H54 (cell line): Measurements from ENCODE around the gene SEC62.
"Not testable (repeated sequence)": the region's sequence is repeated elsewhere in the genome, so short reads cannot be mapped to it uniquely, and the experiment has no call there.

Experiments used
- DNase-seq: peaks from one replicate; pipeline ENCODE4 v3.0.0; 2011; ENCODE audit warnings: low spot score, mixed read lengths; ENCODE audit not compliant: insufficient read length
- FAIRE-seq: peaks from 3 replicates; lab custom pipeline; 2011; peaks lifted over from hg19 to GRCh38; lab: Jason Lieb, UNC
- POLR2A ChIP-seq: IDR thresholded peaks from 2 replicates; pipeline ENCODE4 v1.6.1; 2011; ENCODE audit warnings: low read depth, mild to moderate bottlenecking, low read length

The SEC62 gene

GRCh38 chr3:169990431-169990830 is 23.8 kb downstream of the SEC62 start:
- DNase-seq: no peak
- peak; percentile 48 for FAIRE-seq
- no peak for TF ChIP-seq POLR2A

DNA sequence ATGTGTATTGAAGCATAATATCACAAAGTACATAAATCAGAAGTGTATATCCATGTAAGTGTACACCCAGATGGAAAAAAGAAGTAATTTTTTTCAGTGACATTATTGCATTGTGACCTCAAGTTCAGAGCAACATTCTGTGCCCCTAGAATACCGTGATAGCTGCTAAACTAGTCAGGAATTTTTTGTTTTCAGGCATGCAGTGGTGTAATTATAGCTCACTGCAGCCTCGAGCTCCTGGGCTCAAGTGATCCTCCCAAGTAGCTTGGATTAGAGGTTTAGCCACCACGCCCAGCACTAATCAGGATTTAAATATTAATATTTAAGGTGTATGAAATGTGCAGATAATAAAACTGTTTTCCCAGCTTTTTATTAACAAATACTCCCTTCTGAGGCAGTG is 25.5 kb downstream of the SEC62 start:
- no peak for DNase-seq
- no peak for FAIRE-seq

GRCh38 chr3:169992781-169993180 is 26.2 kb downstream of the SEC62 start:
- DNase-seq (no peak), FAIRE-seq (no peak)
- no peak for TF ChIP-seq POLR2A

More for the DNA sequence above, 25.5 kb downstream of the SEC62 start:
- TF ChIP-seq POLR2A: no peak

DNA sequence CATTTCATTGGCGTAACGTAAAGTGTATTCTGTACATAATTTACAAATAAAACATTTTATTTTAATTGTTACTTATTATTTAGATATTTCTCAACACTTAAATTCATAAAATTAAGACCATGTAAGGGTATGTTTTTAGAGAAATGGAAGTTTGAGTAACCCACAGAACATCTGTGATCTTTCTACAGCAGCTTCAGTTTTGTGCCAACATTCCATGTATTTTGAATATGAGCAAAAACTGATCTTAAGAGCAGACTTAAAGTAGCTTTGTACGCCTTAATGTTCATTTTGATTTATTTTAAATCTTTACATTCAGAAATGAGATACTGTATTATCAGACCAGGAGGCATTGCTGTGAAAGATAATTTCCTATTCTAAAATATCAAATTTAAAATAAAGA is 27.2 kb downstream of the SEC62 start:
- TF ChIP-seq POLR2A: no peak
- no peak for FAIRE-seq
- no peak for DNase-seq

DNA sequence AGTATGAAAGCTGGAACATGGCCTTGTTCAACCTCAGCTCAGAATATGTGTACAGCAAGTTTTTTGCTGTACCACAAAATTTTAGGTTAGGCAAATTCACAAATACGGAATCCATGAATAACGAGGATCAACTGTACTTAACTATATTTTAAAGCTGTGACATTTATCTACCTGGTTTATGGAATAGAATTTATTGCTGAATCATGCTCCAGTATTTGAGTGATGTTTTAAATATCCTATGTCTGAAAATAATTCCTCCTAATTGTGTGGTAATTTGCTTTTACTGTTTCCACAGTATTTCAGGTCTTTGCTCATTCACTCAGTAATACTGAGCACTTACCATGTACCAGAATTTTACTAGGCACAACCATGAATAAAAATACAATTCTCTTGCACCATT is 29.5 kb downstream of the SEC62 start:
- DNase-seq (no peak), FAIRE-seq (no peak)
- TF ChIP-seq POLR2A: no peak

DNA sequence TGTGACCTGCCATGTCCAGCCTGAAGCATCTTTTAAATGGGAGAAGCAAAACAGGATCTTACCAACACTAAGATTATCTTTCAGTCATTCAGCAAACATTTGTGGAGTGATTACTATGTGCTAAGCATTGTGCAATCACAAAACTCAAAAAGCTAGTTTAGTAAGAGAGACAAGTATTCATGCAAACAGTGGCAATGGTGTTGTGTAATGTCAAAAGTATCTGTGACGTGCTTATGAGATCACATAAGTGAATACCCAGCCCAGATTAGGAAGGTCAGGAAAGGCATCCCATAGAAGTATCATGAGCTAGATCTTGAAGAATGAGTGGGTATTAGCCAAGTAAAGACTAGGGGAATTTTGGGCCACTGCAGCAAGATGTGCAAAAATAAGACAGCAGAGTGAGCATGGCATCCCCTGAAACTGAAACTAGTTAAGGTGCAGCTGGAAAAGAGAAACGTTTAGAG is 32.1 kb downstream of the SEC62 start:
- DNase-seq (no peak), FAIRE-seq (peak; percentile 78)
- TF ChIP-seq POLR2A: no peak

DNA sequence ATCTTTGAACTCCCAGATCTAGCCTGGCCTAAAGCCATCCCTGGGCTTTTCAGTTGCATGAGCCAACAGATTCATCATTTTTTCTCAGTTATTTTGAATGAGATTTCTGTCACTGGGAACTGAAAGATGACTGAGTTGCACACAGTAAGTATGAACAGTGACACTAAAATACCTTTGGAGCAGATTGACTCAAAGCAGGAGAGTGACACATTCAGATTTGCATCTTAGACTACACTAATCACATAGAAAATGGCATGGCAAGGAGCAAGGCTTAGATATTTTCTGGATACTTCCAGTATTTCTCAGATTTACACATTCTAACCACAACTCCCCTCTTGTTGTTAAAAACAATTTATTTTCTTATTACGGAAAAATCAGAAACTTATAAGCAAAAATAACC is 32.8 kb downstream of the SEC62 start:
- DNase-seq (no peak), FAIRE-seq (no peak)
- TF ChIP-seq POLR2A: no peak

- no peak for DNase-seq
- no peak for FAIRE-seq
- TF ChIP-seq POLR2A: no peak
Measured at GRCh38 chr3:170000051-170000450, 33.4 kb downstream of the SEC62 start.

DNA sequence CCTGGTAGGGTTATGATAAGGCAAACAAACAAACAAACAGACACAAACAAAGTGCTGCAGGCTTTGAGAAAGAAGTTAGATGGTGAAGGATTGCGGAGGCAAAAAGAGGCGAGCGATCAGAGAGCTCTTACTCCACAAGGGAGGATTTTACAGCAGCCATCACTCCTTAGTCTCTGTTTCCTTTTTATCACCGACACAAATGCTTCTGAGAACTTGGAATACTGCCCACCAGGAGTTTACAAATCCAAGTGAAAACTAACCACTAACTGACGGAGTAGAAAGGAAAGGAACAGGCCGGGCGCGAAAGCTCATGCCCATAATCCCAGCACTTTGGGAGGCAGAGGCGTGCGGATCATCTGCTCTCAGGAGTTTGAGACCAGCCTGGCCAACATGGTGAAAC is 35.6 kb downstream of the SEC62 start:
- DNase-seq (no peak), FAIRE-seq (no peak)
- no peak for TF ChIP-seq POLR2A

- no peak for TF ChIP-seq POLR2A
- FAIRE-seq (no peak), DNase-seq (no peak)
Measured at GRCh38 chr3:170002879-170003278, 36.3 kb downstream of the SEC62 start.

- TF ChIP-seq POLR2A: no peak
- FAIRE-seq (no peak), DNase-seq (no peak)
Measured at GRCh38 chr3:170003881-170004356, 37.3 kb downstream of the SEC62 start.

- FAIRE-seq (no peak), DNase-seq (no peak)
- no peak for TF ChIP-seq POLR2A
Measured at GRCh38 chr3:170007031-170007663, 40.5 kb downstream of the SEC62 start.

GRCh38 chr3:170010498-170010897 is 43.9 kb downstream of the SEC62 start:
- FAIRE-seq (no peak), DNase-seq (no peak)
- TF ChIP-seq POLR2A: no peak

- DNase-seq (no peak), FAIRE-seq (no peak)
- TF ChIP-seq POLR2A: no peak
Measured at GRCh38 chr3:170012683-170013400, 46.2 kb downstream of the SEC62 start.

DNA sequence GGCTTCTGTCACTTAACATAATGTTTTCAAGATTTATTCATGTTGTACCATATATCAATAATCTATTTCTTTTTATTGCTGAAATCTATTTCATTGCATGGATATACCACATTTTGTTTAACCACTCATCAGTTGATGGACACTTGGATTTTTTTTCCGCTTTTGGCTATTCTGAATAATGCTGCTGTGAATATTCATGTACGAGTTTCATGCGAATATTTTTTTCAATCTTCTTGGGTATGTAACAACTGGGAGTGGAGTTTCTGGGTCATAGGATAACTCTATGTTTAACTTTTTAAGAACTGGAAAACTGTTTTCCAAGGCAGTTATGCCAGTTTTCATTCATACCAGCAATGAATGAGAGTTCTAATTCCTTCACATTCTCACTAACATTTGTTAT is 49.5 kb downstream of the SEC62 start:
- FAIRE-seq (no peak), DNase-seq (no peak)
- no peak for TF ChIP-seq POLR2A

DNA sequence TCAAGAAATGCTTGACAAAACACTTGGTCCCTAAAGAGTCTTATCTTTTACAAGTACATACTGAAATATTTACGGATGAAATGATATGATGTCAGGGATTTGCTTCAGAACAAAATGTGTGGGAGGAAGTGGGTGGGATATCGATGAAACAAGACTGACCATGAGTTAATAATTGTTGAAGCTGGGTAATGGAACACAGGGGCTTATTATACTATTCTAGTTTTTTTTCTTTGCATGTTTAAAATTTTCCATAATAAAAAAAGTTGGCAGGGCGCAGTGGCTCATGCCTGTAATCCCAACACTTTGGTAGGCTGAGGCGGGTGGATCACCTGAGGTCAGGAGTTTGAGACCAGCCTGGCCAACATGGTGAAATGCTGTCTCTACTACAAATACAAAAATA is 52.7 kb downstream of the SEC62 start:
- FAIRE-seq: not testable (repeated sequence)

More for the DNA sequence above, 52.7 kb downstream of the SEC62 start:
- not testable (repeated sequence) for DNase-seq
